HG02943 (cell line): ENCODE results near the gene TENM4.

Source experiments
- ATAC-seq: cut with Tn5 transposase; IDR thresholded peaks from one replicate; pipeline ENCODE4 v1.9.1; 2021; ENCODE audit warnings: mild to moderate bottlenecking, low read depth, moderate library complexity; ENCODE audit not compliant: unreplicated experiment

The TENM4 gene

GRCh38 chr11:79262221-79262620, 178.6 kb downstream of the TENM4 start:
- ATAC-seq: no peak

- ATAC-seq: no peak
These were observed 179.1 kb downstream of the TENM4 start for GRCh38 chr11:79261684-79262083.

- no peak for ATAC-seq
These were observed 181.0 kb downstream of the TENM4 start for GRCh38 chr11:79259800-79260199.

GRCh38 chr11:79258576-79258975, 182.3 kb downstream of the TENM4 start:
- no peak for ATAC-seq

- no peak for ATAC-seq
These were observed 184.9 kb downstream of the TENM4 start for GRCh38 chr11:79255965-79256364.

GRCh38 chr11:79253280-79253679, 187.6 kb downstream of the TENM4 start:
- ATAC-seq: no peak

- ATAC-seq: no peak
These were observed 191.4 kb downstream of the TENM4 start for GRCh38 chr11:79249295-79249993.

- ATAC-seq: no peak
These were observed 196.0 kb downstream of the TENM4 start for GRCh38 chr11:79244798-79245197.

- no peak for ATAC-seq
These were observed 196.5 kb downstream of the TENM4 start for GRCh38 chr11:79244241-79244772.

GRCh38 chr11:79243422-79244210, 197.2 kb downstream of the TENM4 start:
- no peak for ATAC-seq

GRCh38 chr11:79242616-79243015, 198.2 kb downstream of the TENM4 start:
- no peak for ATAC-seq

GRCh38 chr11:79241852-79242241, 199.0 kb downstream of the TENM4 start:
- no peak for ATAC-seq

GRCh38 chr11:79241205-79241851, 199.5 kb downstream of the TENM4 start:
- no peak for ATAC-seq

GRCh38 chr11:79237703-79238102, 203.1 kb downstream of the TENM4 start:
- no peak for ATAC-seq

- ATAC-seq: no peak
These were observed 203.7 kb downstream of the TENM4 start for GRCh38 chr11:79237091-79237490.

- ATAC-seq: no peak
These were observed 204.3 kb downstream of the TENM4 start for GRCh38 chr11:79236541-79236971.

GRCh38 chr11:79235696-79236095, 205.1 kb downstream of the TENM4 start:
- no peak for ATAC-seq

GRCh38 chr11:79232346-79232745, 208.5 kb downstream of the TENM4 start:
- no peak for ATAC-seq

- ATAC-seq: no peak
These were observed 211.8 kb downstream of the TENM4 start for GRCh38 chr11:79229047-79229446.

GRCh38 chr11:79227767-79228755, 212.8 kb downstream of the TENM4 start:
- ATAC-seq: no peak
